HG03025 (cell line): Measurements from ENCODE around the gene NEDD4L.
A peak's percentile ranks its signal among the peaks of the same experiment; 100 is the strongest.

Experiments
- ATAC-seq: cut with Tn5 transposase; IDR thresholded peaks from one replicate; pipeline ENCODE4 v1.9.1; 2021; ENCODE audit warnings: mild to moderate bottlenecking, moderate library complexity; ENCODE audit not compliant: unreplicated experiment, low FRiP score

Gene NEDD4L

GRCh38 chr18:58302811-58303210, 258.8 kb downstream of the NEDD4L start:
- ATAC-seq = no peak

DNA sequence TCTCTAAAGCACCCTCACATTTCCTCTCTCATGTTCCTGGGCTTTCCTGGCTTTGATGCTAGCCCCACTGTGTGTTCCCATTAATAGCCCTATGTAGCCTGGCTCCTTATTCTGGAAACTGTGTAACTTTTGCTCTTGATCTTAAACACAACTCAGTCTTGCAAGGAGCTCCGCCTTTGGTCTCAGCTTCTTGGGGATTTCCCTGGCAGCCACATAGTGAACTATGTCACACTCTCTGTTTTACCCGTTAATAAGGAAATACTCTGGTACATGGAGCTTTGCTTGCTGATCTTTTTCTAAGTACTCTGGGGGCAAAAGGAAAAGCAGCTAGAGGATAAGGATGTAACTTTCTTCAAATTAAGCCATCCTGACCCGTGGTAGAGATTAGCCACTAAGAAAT, 259.3 kb downstream of the NEDD4L start:
- ATAC-seq = peak; percentile 81

GRCh38 chr18:58305792-58306191, 261.8 kb downstream of the NEDD4L start:
- no peak for ATAC-seq

- no peak for ATAC-seq
These were observed 263.4 kb downstream of the NEDD4L start for GRCh38 chr18:58307441-58307840.

DNA sequence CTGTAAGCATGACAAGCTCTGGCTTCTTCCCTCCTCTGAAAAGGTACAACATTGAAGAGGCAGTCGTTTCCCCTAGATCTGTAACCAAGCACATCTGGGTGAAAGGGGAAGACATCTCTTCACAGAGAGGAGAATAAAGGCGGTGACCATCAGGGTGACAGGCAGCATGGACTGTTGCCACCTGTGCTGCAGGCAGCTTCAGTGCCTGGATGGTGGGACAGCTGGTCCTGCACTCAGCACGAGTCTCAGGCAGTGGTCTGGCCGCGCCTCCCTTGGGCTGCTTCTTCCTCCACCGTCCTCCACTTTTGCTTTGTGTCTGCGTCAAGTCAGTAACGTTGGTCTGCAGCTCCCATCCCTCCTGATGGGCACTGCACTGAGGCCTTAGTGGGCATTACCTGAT, 264.4 kb downstream of the NEDD4L start:
- no peak for ATAC-seq

GRCh38 chr18:58309099-58309498, 265.1 kb downstream of the NEDD4L start:
- no peak for ATAC-seq

DNA sequence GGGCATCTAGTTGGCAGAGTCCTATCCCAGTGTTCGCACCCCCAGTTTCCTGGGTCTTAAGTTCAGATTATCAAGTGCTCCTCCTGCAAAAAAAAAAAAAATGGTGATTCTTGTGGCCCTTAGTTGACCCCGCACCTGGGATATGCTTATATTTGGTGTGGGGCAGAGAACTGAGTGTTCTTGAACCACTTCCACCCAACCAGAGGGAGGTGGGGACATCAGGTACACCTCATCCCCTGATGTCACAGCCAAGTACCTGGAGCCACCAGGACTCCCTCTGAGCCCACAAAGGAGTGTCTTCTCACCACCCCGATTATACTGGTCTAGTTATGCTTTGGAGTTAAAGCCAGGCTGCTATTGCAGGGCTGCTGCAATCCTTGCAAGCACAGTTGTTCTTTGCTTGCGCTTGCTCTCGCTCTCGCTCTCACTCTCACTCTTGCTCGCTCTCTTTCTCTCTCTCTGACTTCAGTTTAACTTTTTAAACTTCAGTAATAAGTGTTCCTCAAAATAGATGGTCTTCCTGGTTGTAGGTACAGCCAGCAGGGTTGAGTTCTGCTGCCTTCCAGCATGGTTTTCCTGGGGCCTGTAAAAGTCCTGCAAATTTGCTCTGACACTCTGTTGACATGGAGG, 265.7 kb downstream of the NEDD4L start:
- no peak for ATAC-seq

- ATAC-seq = peak; percentile 63
These were observed 266.5 kb downstream of the NEDD4L start for GRCh38 chr18:58310517-58310916.

DNA sequence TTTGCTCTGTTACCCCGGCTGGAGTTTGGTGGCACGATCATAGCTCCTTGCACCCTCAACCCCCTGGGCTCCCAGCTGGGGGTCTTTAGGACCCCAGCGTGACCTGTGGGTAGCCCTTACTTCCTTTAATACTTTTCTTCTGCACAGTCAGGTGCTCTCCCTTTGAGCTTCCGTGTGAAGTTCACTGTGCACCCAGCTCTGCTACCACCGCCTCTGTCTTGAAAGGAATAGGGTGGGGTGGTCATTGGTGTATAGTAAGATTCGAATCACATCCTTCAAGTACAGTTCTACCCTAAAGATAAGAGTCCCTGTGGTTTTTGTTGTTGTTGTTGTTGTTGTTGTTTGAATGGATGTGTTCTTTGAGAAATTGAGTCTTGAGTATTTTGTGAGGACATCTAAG, 267.4 kb downstream of the NEDD4L start:
- no peak for ATAC-seq

DNA sequence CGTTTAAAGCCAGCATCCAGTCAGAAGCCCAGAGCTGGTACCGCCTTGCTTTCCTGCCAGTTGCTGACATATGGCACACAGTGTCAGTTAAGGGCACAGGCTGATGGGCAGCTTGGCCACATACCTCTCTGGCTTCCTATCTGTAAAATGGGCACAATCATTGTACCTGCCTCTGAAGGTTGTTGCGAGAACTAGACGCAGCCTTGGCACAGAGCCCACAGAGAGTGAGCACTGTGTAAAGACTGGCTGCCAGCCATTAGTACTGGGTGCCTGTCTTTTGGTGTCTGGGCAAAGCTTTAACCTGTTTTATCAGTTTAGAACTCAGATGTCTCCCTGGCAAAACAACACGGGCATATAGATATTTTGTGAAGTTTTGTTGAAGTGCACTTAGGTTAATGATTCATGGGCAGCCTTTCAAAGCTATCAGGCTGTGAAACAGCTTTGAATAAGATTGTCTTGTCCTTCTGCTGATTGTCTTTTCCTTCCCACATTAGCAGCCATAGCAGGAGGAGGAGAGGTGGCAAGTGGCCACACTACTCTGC, 269.5 kb downstream of the NEDD4L start:
- no peak for ATAC-seq

DNA sequence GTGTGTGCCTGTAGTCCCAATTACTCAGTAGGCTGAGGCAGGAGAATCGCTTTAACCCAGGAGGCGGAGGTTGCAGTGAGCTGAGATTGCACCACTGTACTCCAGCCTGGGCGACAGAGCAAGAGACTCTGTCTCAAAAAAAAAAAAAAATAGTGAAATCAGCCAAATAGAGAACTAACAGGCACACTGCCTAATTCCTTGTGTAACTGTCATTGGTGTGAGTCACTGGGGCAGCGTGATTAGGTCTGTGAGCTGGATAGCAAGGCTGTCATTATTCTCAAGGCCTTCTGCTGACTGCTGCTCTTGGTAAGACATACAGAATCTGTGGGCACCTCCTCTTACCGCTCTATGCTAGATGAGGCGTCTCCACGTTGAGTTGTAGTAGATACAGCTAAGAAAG, 270.3 kb downstream of the NEDD4L start:
- ATAC-seq = no peak

DNA sequence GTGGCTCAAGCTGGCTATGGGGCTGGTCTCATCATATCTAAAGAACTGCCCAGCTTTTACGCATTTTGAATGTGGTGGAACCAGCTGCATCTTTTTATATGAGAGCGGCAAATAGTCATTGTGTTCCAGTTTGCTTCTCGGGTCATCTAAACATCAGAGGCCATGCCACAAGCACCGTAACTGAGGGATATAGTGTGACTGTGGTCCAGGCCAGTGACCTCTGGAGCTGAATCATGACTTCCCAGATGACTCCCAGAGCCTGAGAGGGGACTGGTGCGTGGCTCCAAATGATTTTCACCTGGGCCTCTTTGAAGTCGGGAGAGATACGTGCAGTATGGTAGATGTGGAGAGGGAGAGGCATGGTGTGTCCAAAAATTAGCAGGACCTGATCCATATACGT, 271.0 kb downstream of the NEDD4L start:
- no peak for ATAC-seq

DNA sequence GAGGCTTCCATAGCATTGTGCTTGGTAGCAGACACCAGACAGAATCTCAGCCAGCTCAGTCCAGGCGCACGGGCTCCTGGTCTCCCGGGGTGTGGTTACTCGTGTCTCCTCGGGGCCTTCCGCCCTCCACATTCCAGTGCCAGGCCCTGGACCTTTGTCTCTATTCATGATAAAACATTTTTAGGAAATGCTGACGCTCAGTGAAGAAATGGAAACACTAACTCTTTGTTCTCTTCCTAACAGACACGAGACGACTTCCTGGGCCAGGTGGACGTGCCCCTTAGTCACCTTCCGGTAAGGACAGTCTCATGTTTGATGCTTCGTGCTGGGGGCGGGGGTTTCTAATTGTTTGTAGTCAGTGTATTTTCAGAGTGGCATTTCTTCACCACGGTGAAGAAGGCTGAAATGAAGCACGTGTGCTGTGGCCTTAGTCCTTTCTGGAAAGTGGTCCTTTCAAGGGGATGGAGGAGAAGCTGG, 271.8 kb downstream of the NEDD4L start:
- no peak for ATAC-seq

GRCh38 chr18:58316396-58317342, 272.6 kb downstream of the NEDD4L start:
- no peak for ATAC-seq

DNA sequence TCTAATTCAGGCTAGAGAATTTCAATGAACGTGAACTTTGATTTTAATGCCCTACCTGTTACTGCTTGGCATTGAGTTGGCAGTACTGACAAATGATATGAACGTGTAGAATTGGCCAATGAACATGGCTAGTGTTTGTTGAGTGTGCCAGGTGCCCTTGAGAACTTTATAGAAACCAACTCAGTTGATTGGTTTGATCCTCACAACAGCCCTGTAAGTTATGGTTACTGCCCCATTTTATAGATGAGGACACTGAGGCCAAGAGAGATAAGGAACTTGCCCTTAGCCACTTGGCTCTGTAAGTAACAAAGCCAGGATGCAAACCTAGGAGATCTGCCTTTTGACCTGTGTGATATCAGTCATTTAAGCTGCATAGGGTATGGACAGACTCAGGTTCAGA, 275.7 kb downstream of the NEDD4L start:
- ATAC-seq = no peak

DNA sequence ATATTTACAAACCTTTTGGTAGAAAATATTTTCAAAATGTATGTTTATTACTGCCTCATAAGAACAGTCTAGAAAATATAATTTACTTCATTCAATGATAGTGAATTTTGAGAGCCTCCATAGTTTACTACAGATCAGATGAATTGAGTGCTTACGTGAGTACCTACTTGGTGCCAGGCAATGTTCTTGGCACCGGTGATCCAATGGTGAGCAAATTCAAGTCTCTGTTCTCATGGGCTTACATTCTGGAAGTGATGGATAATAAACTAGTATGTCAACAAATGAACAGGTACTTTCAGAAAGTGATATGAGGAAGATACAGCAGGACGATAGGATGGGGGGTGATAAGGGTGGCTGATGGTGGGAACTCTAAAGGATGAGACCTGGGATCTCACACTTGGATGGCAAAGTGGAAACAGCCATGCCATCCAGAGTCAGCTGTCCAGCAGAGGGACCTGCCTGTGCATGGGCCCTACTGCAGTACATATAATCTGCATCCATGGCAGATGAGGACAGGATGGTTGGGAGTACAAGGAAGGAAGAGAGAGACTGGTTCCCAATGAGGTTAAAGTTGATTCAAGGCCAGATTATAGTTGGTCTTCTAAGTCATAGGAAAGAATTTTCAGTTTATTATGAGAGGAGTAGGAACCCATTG, 277.0 kb downstream of the NEDD4L start:
- ATAC-seq = no peak

- ATAC-seq = peak; percentile 80
These were observed 278.0 kb downstream of the NEDD4L start for GRCh38 chr18:58321986-58322385.

DNA sequence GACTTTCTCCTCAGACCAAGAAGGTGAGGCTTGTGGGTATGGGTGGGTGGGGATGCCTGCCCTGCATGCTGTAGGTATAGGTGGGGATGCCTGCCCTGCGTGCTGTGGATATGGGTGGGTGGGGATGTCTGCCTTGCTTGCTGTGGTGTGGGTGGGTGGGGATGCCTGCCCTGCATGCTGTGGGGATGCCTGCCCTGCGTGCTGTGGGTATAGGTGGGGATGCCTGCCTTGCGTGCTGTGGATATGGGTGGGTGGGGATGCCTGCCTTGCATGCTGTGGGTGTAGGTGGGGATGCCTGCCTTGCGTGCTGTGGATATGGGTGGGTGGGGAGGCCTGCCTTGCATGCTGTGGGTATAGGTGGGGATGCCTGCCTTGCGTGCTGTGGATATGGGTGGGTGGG, 278.4 kb downstream of the NEDD4L start:
- ATAC-seq = no peak

GRCh38 chr18:58323866-58324762, 280.1 kb downstream of the NEDD4L start:
- no peak for ATAC-seq
